Glutamatergic neuron (in vitro differentiated cells): Measurements from ENCODE around the gene TUT7. TPM values are rescaled to one million over a fixed set of nuclear protein-coding genes. Genes with fewer than 3 reads are reported as not detected.

Experiments
- DNase-seq: peaks from one replicate; pipeline ENCODE4 v3.0.0; 2022
- H3K27ac Mint-ChIP-seq: one replicate; pipeline ENCODE4 v1.8.0; 2020; ENCODE audit warnings: mild to moderate bottlenecking, mixed read lengths, inconsistent platforms; ENCODE audit not compliant: unreplicated experiment
- H3K27me3 Mint-ChIP-seq: one replicate; pipeline ENCODE4 v1.8.0; 2020; ENCODE audit warnings: mild to moderate bottlenecking, moderate library complexity, mixed read lengths, inconsistent platforms; ENCODE audit not compliant: unreplicated experiment
- H3K36me3 Mint-ChIP-seq: one replicate; pipeline ENCODE4 v1.8.0; 2020; ENCODE audit warnings: mild to moderate bottlenecking, mixed read lengths, inconsistent platforms; ENCODE audit not compliant: unreplicated experiment
- H3K4me1 Mint-ChIP-seq: one replicate; pipeline ENCODE4 v1.8.0; 2020; ENCODE audit warnings: mild to moderate bottlenecking, low read depth, mixed read lengths, inconsistent platforms; ENCODE audit not compliant: unreplicated experiment
- H3K4me3 Mint-ChIP-seq: one replicate; pipeline ENCODE4 v1.8.0; 2020; ENCODE audit warnings: mild to moderate bottlenecking, mixed read lengths, inconsistent platforms; ENCODE audit not compliant: unreplicated experiment
- H3K9me3 Mint-ChIP-seq: one replicate; pipeline ENCODE4 v1.8.0; 2020; ENCODE audit warnings: mild to moderate bottlenecking, moderate library complexity, mixed read lengths, inconsistent platforms; ENCODE audit not compliant: unreplicated experiment
- CTCF ChIP-seq: fragments of 200-600 bp; sonication (generic); IDR thresholded peaks from one replicate; pipeline ENCODE4 v1.5.0; 2021; ENCODE audit not compliant: partially characterized antibody, unreplicated experiment
- total RNA-seq: library from RNA; stranded (reverse); fragmentation: NEBNext Ultra II Directional; extraction: Animal tissue kit (Norgen Biotek cat#: 25700); gene quantifications from one replicate; pipeline ENCODE4 v1.2.1, GENCODE V29; 2021; ENCODE audit not compliant: unreplicated experiment

TUT7 gene
- total RNA-seq, 1 donor from 2014 or later = 29.4 TPM

DNA sequence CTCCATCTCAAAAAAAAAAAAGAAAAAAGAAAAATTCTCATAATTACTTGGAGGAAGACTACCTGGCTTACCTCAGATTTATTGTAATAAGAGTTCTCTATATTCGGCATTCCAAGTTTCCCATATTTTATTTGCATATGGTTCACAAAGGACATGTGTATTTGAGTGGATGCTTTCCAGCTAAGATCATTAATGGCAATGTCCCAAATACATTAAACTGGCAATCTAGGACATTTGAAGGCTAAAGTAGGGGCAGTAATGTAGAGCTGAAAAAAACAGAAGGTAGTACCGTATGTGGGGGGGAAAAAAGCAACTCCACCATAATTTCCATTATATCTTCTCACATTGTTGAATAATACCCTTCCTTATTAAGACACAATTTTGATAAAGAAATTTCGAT lies 4.9 kb downstream of the TUT7 start:
- DNase-seq = no peak
- H3K4me3 Mint-ChIP-seq = no peak overlapping the region
- no peak for TF ChIP-seq CTCF
- H3K36me3 Mint-ChIP-seq = no peaks in the 10 kb centered on the region
- no peaks in the 10 kb centered on the region for H3K9me3 Mint-ChIP-seq
- no peak overlapping the region for H3K27ac Mint-ChIP-seq
- H3K4me1 Mint-ChIP-seq = peaks cover 10% of the 10 kb centered on the region
- peaks cover 7% of the 10 kb centered on the region for H3K27me3 Mint-ChIP-seq

- Mint-ChIP-seq H3K36me3 (no peaks in the 10 kb centered on the region), H3K9me3 (no peaks in the 10 kb centered on the region), H3K27me3 (no peaks in the 10 kb centered on the region), H3K4me1 (peaks cover 9% of the 10 kb centered on the region), H3K4me3 (no peak overlapping the region), H3K27ac (no peak overlapping the region)
- no peak for TF ChIP-seq CTCF
- DNase-seq = no peak
These were observed 6.2 kb downstream of the TUT7 start for GRCh38 chr9:86347991-86348390.

DNA sequence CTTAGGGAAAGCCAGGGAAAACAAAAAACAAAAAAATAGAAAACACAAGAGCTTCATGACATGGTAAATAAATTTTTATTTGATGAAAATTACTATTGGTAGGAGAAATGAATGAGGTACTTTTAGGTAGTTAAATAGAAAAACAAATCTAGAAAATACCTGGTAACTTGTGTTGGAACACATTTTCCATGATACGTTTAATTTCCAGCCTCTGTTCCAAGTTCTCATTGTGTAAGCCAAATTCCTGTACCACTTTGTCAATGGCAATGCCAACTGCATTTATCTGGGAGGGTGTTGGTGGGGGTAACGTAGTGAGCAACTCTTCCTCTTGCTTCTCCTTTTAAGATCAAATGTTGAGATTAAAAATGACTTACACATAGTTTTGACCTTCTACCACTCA lies 9.4 kb downstream of the TUT7 start:
- Mint-ChIP-seq H3K27ac (no peak overlapping the region), H3K4me3 (no peak overlapping the region), H3K4me1 (no peaks in the 10 kb centered on the region), H3K9me3 (no peaks in the 10 kb centered on the region), H3K27me3 (peaks cover 2% of the 10 kb centered on the region), H3K36me3 (no peaks in the 10 kb centered on the region)
- DNase-seq = no peak
- TF ChIP-seq CTCF = no peak

- Mint-ChIP-seq H3K9me3 (no peaks in the 10 kb centered on the region), H3K36me3 (no peaks in the 10 kb centered on the region), H3K4me3 (no peak overlapping the region), H3K4me1 (no peaks in the 10 kb centered on the region), H3K27me3 (peaks cover 2% of the 10 kb centered on the region), H3K27ac (no peak overlapping the region)
- no peak for DNase-seq
- no peak for TF ChIP-seq CTCF
These were observed 11.9 kb downstream of the TUT7 start for GRCh38 chr9:86342269-86342668.

GRCh38 chr9:86341007-86341491 lies 13.2 kb downstream of the TUT7 start:
- DNase-seq = no peak
- H3K4me1 Mint-ChIP-seq = no peaks in the 10 kb centered on the region
- H3K27ac Mint-ChIP-seq = no peak overlapping the region
- no peaks in the 10 kb centered on the region for H3K9me3 Mint-ChIP-seq
- H3K27me3 Mint-ChIP-seq = peaks cover 2% of the 10 kb centered on the region
- H3K36me3 Mint-ChIP-seq = no peaks in the 10 kb centered on the region
- no peak overlapping the region for H3K4me3 Mint-ChIP-seq
- no peak for TF ChIP-seq CTCF
